K562 (cell line): ENCODE results near the gene ZFP36. TPM values are rescaled to one million over a fixed set of nuclear protein-coding genes. Genes with fewer than 3 reads are reported as not detected.
A peak's percentile ranks its signal among the peaks of the same experiment; 100 is the strongest.

Experiments used
- ARNT ChIP-seq, 2 experiments: fragments of 450-650 bp; IDR thresholded peaks; 2 replicates each; pipeline ENCODE4 v1.6.1; 2016; ENCODE audit warnings: mild to moderate bottlenecking in 1 of 2
- EWSR1 ChIP-seq: fragments of 450-650 bp; IDR thresholded peaks from 2 replicates; pipeline ENCODE4 v1.6.1; 2018; ENCODE audit warnings: borderline replicate concordance, mild to moderate bottlenecking, low read depth, moderate library complexity; ENCODE audit not compliant: partially characterized antibody
- FOXA3 ChIP-seq, 2 experiments: fragments of 450-650 bp in 1 of 2; sonication (generic) in 1 of 2; formaldehyde crosslinking; IDR thresholded peaks in 1 of 2; conservative IDR thresholded peaks in 1 of 2; 2 replicates each; pipeline versions ENCODE4 v1.4.0 to v1.8.0; 2020 to 2022; ENCODE audit warnings: mild to moderate bottlenecking in 2 of 2, missing genetic modification reagents in 1 of 2
- FOXP1 ChIP-seq: sonication (generic); formaldehyde crosslinking; IDR thresholded peaks from 2 replicates; pipeline ENCODE4 v1.8.0; 2022; ENCODE audit warnings: mild to moderate bottlenecking, missing genetic modification reagents
- HMG20B ChIP-seq: fragments of 250-450 bp; sonication (Bioruptor Pico); IDR thresholded peaks from 2 replicates; pipeline ENCODE4 v1.5.0; 2021; ENCODE audit warnings: mild to moderate bottlenecking
- HSF4 ChIP-seq: fragments of 250-450 bp; sonication (Bioruptor Pico); IDR thresholded peaks from 2 replicates; pipeline ENCODE4 v2.1.2; 2022; ENCODE audit warnings: mild to moderate bottlenecking, moderate library complexity, borderline replicate concordance
- NELFE ChIP-seq: IDR thresholded peaks from 2 replicates; pipeline ENCODE4 v1.6.1; 2011; ENCODE audit warnings: mild to moderate bottlenecking; ENCODE audit not compliant: insufficient read depth, insufficient read length
- REST ChIP-seq, 2 experiments: fragments of 450-650 bp; formaldehyde crosslinking in 1 of 2; IDR thresholded peaks; 2 replicates each; pipeline versions ENCODE4 v1.4.0 to v1.6.1; 2014 to 2020; ENCODE audit warnings: mild to moderate bottlenecking in 2 of 2, borderline replicate concordance in 1 of 2, low read depth in 1 of 2
- THRAP3 ChIP-seq: fragments of 450-650 bp; IDR thresholded peaks from 2 replicates; pipeline ENCODE4 v1.6.1; 2016; ENCODE audit warnings: mild to moderate bottlenecking, inconsistent platforms, borderline replicate concordance
- ZBTB12 ChIP-seq: fragments of 250-450 bp; sonication (Bioruptor Pico); IDR thresholded peaks from 2 replicates; pipeline ENCODE4 v1.4.0; 2020
- ZFP30 ChIP-seq: fragments of 250-450 bp; sonication (Bioruptor Pico); IDR thresholded peaks from 2 replicates; pipeline ENCODE4 v1.8.0; 2022; ENCODE audit warnings: moderate library complexity, mild to moderate bottlenecking, inconsistent platforms, borderline replicate concordance
- ZNF449 ChIP-seq: fragments of 250-450 bp; sonication (Bioruptor Pico); IDR thresholded peaks from 2 replicates; pipeline ENCODE4 v1.8.0; 2022; ENCODE audit warnings: moderate library complexity, mild to moderate bottlenecking, inconsistent platforms
- polyA plus RNA-seq, 8 experiments: library from polyadenylated mRNA; depleted of rRNA in 4 of 8; stranded (reverse) in 5 of 8; unstranded in 3 of 8; fragments of >200 nt; fragmentation: Nextera tagmentation in 2 of 8; fragmentation: Illumina TruSeq in 1 of 8; extraction: Ambion mirVana in 2 of 8; extraction: Trizol in 1 of 8; gene quantifications; 2 replicates each; pipeline versions ENCODE4 v1.2.1 to v1.2.3, GENCODE V29; 2011 to 2014; ENCODE audit warnings: inconsistent platforms in 1 of 8, missing spikeins in 1 of 8
- total RNA-seq, 7 experiments: library from RNA; depleted of rRNA in 6 of 7; stranded (reverse); fragments of >200 nt in 6 of 7; fragmentation: Illumina TruSeq in 2 of 7; extraction: Trizol in 2 of 7; gene quantifications; 2 replicates each; pipeline versions ENCODE4 v1.2.1 to v1.2.3, GENCODE V29; 2011 to 2021; ENCODE audit warnings: low replicate concordance in 1 of 7

Gene ZFP36
- total and polyA plus RNA-seq, 9 of the 15 experiments (the other 6 are each of a cell fraction or from before 2014, with no cell fraction given): 1.0 to 20.1 (median 3.5) TPM

- peak; percentile 36; the same call in 1 of the 2 replicates for TF ChIP-seq FOXP1
- no peak for TF ChIP-seq HSF4 (CRISPR knock-in tag)
- TF ChIP-seq REST (IDR thresholded peaks at IDR 0.05; ENCODE audit: borderline replicate concordance): no peak
- peak; percentile 59; the same call in 1 of the 2 replicates for TF ChIP-seq REST (CRISPR knock-in tag; IDR thresholded peaks at IDR 0.05; ENCODE audit: low read depth)
- TF ChIP-seq THRAP3: no peak
- TF ChIP-seq ZNF449 (CRISPR knock-in tag): no peak
- peak; percentile 82; the same call in 1 of the 2 replicates for TF ChIP-seq ZBTB12
- no peak for TF ChIP-seq ARNT (IDR thresholded peaks at IDR 0.05)
- no peak for TF ChIP-seq NELFE
- no peak for TF ChIP-seq ZFP30 (CRISPR knock-in tag)
- no peak for TF ChIP-seq HMG20B (CRISPR knock-in tag)
- no peak for TF ChIP-seq FOXA3 (CRISPR knock-in tag; conservative IDR thresholded peaks at IDR 0.05 in 1 of 2, IDR thresholded peaks at IDR 0.05 in 1 of 2)
- TF ChIP-seq EWSR1: no peak
These were observed 15.8 kb upstream of the ZFP36 start, which contains the start of the genes MED29 and PAF1 (continued) for GRCh38 chr19:39390751-39391437.
